ENCODE measurements around the gene BEST4.
"Not testable (repeated sequence)": the region's sequence is repeated elsewhere in the genome, so short reads cannot be mapped to it uniquely, and the experiment has no call there.

The BEST4 gene

DNA sequence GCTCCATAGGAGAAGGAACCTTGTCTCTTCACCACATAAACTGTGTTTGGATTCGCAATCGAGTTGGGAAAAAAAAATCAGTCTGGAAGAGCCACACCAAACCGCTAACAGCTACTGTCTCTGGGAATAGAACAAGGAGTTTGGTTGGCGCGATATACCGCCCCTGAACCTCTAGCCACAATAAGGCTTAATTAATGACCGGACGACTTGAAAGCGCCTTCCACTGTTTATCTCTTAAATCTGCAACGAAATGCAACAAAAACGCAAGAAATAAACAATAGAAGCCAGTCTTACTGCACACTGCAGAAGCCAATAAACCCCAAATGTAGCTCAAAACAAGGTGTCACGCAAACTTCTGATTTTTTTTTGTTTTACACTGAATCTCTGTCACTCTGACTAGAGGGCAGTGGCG, 31.2 kb upstream of the BEST4 start:
- DNase-seq (ENCODE audit: low spot score): no peak

DNA sequence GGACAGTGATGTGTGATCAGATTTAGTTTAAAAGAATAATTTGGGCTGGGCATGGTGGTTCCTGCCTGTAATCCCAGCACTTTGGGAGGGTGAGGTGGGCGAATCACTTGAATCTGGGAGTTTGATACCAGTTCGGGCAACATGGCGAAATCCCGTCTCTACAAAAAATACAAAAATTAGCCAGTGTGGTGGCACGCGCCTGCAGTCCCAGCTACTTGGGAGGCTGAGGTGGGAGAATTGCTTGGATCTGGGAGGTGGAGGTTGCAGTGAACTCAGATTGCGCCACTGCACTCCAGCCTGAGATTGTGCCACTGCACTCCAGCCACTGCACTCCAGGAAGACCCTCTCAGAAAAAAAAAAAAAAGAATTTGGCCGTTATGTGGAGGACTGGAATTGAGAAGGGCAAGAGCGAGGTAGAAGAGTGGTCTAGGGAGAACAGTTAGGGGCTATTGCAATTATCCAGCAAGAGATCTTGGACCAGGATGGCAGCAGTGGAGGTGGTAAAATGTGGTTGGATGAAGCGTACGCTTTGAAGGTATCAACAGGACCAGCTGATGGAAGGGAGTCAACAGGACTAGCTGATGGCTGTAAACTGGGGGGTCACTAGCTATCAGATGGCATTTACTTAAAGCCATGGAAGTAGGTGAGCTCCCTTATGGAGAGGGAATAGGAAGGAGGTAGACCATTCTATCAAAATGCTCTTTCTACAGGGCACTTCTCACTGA, 30.0 kb upstream of the BEST4 start:
- no peak for DNase-seq (ENCODE audit: low spot score)

DNA sequence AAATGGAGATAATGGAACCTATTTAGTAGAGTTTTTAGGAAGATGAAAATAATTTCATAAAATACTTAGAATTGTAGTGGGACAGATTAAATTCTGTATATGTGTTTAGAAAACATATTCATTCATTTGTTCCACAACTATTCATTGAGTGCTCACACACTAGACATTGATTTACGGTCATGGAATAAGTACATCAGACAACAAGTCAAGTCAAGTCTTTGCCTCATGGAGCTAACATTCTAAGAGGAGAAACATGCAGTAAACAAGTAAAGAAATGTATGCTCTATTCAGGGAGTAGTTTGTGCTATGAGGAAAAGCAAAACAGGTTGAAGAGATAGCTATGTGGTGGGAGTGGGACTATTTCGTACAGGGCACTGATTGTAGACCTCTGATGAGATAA, 29.3 kb upstream of the BEST4 start:
- DNase-seq (ENCODE audit: low spot score): no peak

GRCh38 chr1:44815926-44816325, 28.0 kb upstream of the BEST4 start:
- DNase-seq (ENCODE audit: low spot score): not testable (repeated sequence)

GRCh38 chr1:44812822-44813543, 25.0 kb upstream of the BEST4 start:
- DNase-seq (ENCODE audit: low spot score): no peak

DNA sequence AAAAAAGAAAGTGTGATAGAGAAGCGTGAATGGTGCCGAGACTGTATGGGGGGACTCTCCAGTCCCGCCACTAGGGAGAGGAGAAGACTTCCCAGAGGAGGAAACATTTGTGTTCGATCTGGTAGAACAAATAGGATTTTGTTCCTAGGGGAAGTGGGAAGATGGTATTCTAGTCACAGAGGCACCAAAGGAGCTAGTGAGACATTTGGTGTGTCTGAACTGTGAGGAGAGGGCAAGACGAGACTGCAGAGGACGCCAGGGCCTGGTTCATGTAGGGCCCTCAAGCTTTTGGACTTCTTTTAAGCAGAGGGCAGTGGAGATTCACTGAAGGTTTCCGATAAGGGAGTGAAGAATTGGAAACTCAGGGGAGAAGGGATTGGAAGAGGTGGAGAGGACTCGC, 23.3 kb upstream of the BEST4 start:
- DNase-seq (ENCODE audit: low spot score): no peak

- DNase-seq (ENCODE audit: low spot score): not testable (repeated sequence)
Observed at GRCh38 chr1:44810762-44811105, 22.8 kb upstream of the BEST4 start.

- DNase-seq (ENCODE audit: low spot score): no peak
Observed at GRCh38 chr1:44810101-44810761, 22.3 kb upstream of the BEST4 start.

- peak; percentile 61 for DNase-seq (ENCODE audit: low spot score)
Observed at GRCh38 chr1:44808938-44809917, 21.3 kb upstream of the BEST4 start.

GRCh38 chr1:44808063-44808937, 20.3 kb upstream of the BEST4 start, which contains the start of gene BTBD19:
Gene BTBD19, plus strand, starts transcription at chr1:44808523. Its CDS starts 298 bp downstream, at chr1:44808821.
- DNase-seq (ENCODE audit: low spot score): no peak

GRCh38 chr1:44807364-44808062, 19.5 kb upstream of the BEST4 start:
- peak; percentile 61 for DNase-seq (ENCODE audit: low spot score)

GRCh38 chr1:44806704-44807363, 18.9 kb upstream of the BEST4 start, which contains the start of gene DYNLT4:
Gene DYNLT4, minus strand, starts transcription at chr1:44807351. Its CDS starts 683 bp downstream, at chr1:44806668.
- no peak for DNase-seq (ENCODE audit: low spot score)

GRCh38 chr1:44806025-44806703, 18.2 kb upstream of the BEST4 start:
- DNase-seq (ENCODE audit: low spot score): no peak

- DNase-seq (ENCODE audit: low spot score): no peak
Observed at GRCh38 chr1:44805311-44806024, 17.5 kb upstream of the BEST4 start.

- DNase-seq (ENCODE audit: low spot score): no peak
Observed at GRCh38 chr1:44803312-44804095, 15.5 kb upstream of the BEST4 start.

DNA sequence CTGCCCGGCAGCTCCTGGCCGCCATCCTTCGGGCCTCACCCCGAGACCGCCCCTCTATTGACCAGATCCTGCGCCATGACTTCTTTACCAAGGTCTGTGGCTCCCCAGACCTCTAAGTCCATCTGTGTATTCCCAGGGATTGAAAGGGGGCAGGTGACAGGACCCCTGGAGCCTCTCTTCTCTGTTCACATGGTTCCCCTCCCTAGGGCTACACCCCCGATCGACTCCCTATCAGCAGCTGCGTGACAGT, 15.0 kb upstream of the BEST4 start:
- DNase-seq (ENCODE audit: low spot score): no peak

GRCh38 chr1:44802306-44803061, 14.5 kb upstream of the BEST4 start:
- no peak for DNase-seq (ENCODE audit: low spot score)
